Activated T-cell treated with anti-CD3 and anti-CD28 coated beads, Interleukin-2, amount 50 U/mL, for 4 hours (primary cell): Measurements from ENCODE around the gene RHEB. TPM values are rescaled to one million over a fixed set of nuclear protein-coding genes. Genes with fewer than 3 reads are reported as not detected.

Experiments
- ATAC-seq, 2 donors: fragments of 200-7000 bp; cut with Tn5 transposase; one replicate each; pipeline ENCODE4 v1.10.0; 2021
- DNase-seq: peaks from one replicate; pipeline ENCODE4 v3.0.0-alpha.2; 2020
- H3K27me3 Mint-ChIP-seq: one replicate; pipeline ENCODE4 v1.8.0; 2021; ENCODE audit warnings: low read depth, mixed read lengths
- H3K36me3 Mint-ChIP-seq: one replicate; pipeline ENCODE4 v1.8.0; 2022; ENCODE audit warnings: mixed read lengths; ENCODE audit not compliant: insufficient read depth
- H3K4me1 Mint-ChIP-seq: one replicate; pipeline ENCODE4 v1.8.0; 2021; ENCODE audit warnings: low read depth, mixed read lengths
- H3K4me3 Mint-ChIP-seq: one replicate; pipeline ENCODE4 v1.8.0; 2021; ENCODE audit warnings: mild to moderate bottlenecking, moderate library complexity, mixed read lengths
- H3K9me3 Mint-ChIP-seq: one replicate; pipeline ENCODE4 v1.8.0; 2021; ENCODE audit warnings: mixed read lengths
- total RNA-seq, 3 donors: library from RNA; stranded (reverse); gene quantifications; one replicate each; pipeline ENCODE4 v1.2.1, GENCODE V29; 2021

The RHEB gene
- total RNA-seq, 3 donors from 2014 or later, result 54.9 to 57.4 (median 55.6) TPM

DNA sequence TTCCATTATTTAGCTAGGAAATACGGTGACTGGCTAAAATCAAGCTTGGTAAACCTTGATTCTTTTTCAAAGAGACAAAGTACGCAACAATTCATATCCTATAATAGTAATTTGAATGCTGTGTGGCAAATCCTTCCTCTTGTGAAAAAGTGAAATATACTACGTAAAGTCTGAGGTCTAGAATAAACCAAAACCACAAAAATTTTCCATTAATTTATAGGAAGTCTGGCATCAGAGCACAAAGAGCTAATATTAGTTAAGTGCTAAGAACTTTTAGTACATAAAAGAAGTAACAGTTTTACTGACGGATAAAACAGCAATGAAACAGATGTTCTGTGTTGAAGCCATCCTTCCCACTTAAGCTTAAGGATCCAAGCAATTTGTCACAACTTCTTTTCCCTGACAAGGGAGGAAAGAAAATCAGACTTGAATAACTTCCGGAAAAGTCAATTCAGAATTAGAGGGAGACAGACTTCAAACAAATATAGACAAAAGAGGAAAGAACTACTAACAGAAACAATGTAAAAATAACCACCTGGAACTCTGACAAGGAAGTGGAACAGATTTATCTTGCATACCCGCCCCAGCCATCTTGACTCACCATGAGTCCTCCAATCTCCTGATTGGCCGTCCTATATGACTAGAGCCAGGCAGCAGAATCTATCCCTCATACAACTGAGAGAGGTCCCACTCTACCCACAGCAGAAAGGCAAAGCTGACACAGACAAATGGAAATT, 34.6 kb downstream of the RHEB start:
- peaks cover 55% of the 10 kb centered on the region for H3K36me3 Mint-ChIP-seq
- ATAC-seq (peak; percentile 77 to 80), DNase-seq (no peak)
- H3K4me3 Mint-ChIP-seq, result no peak overlapping the region
- no peaks in the 10 kb centered on the region for H3K9me3 Mint-ChIP-seq
- no peaks in the 10 kb centered on the region for H3K27me3 Mint-ChIP-seq
- H3K4me1 Mint-ChIP-seq, result peaks cover 25% of the 10 kb centered on the region

GRCh38 chr7:151483711-151483983, 36.0 kb downstream of the RHEB start:
- Mint-ChIP-seq H3K4me1 (peaks cover 29% of the 10 kb centered on the region), H3K36me3 (peaks cover 57% of the 10 kb centered on the region), H3K27me3 (no peaks in the 10 kb centered on the region), H3K9me3 (no peaks in the 10 kb centered on the region), H3K4me3 (no peak overlapping the region)
- ATAC-seq, result no peak
- no peak for DNase-seq

- H3K9me3 Mint-ChIP-seq, result no peaks in the 10 kb centered on the region
- peaks cover 29% of the 10 kb centered on the region for H3K4me1 Mint-ChIP-seq
- H3K27me3 Mint-ChIP-seq, result no peaks in the 10 kb centered on the region
- peaks cover 56% of the 10 kb centered on the region for H3K36me3 Mint-ChIP-seq
- ATAC-seq (no peak), DNase-seq (no peak)
- H3K4me3 Mint-ChIP-seq, result no peak overlapping the region
Observed at GRCh38 chr7:151482883-151483710, 36.6 kb downstream of the RHEB start.

DNA sequence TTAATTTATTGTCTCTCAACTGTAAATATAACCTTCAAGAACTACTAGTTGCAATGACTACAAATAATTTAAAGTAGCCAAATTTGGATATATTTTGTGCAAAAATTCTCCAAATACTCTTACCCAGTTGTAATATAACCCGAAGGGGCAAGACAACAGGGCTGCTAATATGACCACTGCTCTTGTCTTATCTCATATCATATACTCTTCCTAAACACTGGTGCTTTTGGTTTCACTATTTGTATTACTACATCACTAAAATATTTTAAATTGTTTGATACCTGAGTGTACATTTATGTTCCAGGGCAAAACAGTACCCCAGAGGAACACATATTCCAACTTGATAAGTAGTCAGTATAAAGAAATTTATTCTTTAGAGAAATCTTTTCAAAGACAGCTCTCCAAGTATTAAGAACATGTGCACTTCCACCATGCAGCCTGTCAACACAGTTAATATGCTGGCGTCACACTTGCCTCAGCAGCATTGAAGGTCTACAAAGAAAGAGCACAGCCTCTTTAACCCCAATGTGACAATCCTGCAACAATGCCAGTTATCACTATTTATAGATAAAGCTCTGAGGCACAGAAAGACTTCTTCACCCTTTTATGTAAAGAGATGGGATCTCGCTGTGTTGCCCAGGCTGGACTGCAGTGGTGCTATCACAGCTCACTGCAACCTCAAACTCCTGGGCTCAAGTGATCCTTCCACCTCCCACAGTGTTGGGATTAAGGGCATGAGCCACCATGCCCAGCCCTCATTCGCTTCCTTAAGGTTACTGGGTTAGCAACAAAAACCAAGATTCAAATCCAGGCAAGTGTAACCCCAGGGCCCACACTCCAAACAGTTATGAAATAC, 37.8 kb downstream of the RHEB start:
- Mint-ChIP-seq H3K4me3 (no peak overlapping the region), H3K36me3 (peaks cover 54% of the 10 kb centered on the region), H3K4me1 (peaks cover 29% of the 10 kb centered on the region), H3K27me3 (no peaks in the 10 kb centered on the region), H3K9me3 (no peaks in the 10 kb centered on the region)
- ATAC-seq, result no peak
- no peak for DNase-seq

DNA sequence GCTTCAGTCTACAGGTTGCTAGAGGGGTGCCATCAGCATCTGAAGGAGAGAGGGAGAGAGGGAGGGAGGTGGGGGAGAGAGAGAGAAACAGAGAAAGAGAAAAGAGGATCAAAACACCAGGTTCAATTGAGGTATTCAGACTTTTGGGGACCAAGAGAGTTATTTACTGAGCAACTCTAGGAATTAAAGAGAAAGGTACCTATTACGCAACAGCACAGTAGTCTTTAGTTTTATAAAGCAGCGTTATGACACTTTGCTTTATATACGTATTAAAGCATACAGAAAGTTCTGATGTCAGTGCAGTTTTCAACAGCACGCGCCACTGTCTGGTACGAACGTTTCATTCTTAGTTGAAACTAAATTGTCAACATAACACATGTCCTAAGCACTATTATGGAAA, 41.8 kb downstream of the RHEB start:
- ATAC-seq (no peak), DNase-seq (no peak)
- Mint-ChIP-seq H3K9me3 (no peaks in the 10 kb centered on the region), H3K4me3 (no peak overlapping the region), H3K4me1 (peaks cover 25% of the 10 kb centered on the region), H3K36me3 (peaks cover 42% of the 10 kb centered on the region), H3K27me3 (no peaks in the 10 kb centered on the region)

- Mint-ChIP-seq H3K4me3 (no peak overlapping the region), H3K4me1 (peaks cover 49% of the 10 kb centered on the region), H3K36me3 (peaks cover 55% of the 10 kb centered on the region), H3K9me3 (no peaks in the 10 kb centered on the region), H3K27me3 (no peaks in the 10 kb centered on the region)
- DNase-seq (no peak), ATAC-seq (no peak)
Observed at GRCh38 chr7:151472644-151473380, 46.9 kb downstream of the RHEB start.

DNA sequence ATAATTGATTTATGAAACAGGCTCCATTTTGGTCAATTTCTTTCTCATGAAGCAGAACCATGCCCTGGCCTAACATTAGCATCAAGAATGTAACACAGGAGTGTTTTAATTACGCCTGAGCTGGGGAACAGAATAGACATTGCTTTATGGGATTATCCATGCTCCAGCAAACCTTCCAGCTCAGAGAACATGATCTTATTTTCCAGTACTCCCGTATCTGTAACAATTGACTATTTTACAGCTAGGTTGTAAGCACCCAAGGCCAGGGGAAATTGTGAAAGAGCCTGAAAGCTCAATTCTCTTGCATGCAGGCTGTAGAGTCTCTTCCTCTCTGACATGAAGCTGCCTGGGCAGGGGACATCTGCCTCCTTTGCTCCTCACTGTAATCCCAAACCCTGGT, 49.0 kb downstream of the RHEB start:
- no peaks in the 10 kb centered on the region for H3K9me3 Mint-ChIP-seq

GRCh38 chr7:151469281-151469680, 50.4 kb downstream of the RHEB start:
- H3K4me3 Mint-ChIP-seq, result no peak overlapping the region
- H3K36me3 Mint-ChIP-seq, result peaks cover 77% of the 10 kb centered on the region
- ATAC-seq (no peak), DNase-seq (no peak)
- H3K9me3 Mint-ChIP-seq, result peaks cover under 1% of the 10 kb centered on the region
- peaks cover 45% of the 10 kb centered on the region for H3K4me1 Mint-ChIP-seq
- no peaks in the 10 kb centered on the region for H3K27me3 Mint-ChIP-seq

More for the DNA sequence above, 49.0 kb downstream of the RHEB start:
- no peak for ATAC-seq
- DNase-seq, result no peak
- no peaks in the 10 kb centered on the region for H3K27me3 Mint-ChIP-seq
- H3K4me1 Mint-ChIP-seq, result peaks cover 45% of the 10 kb centered on the region
- H3K36me3 Mint-ChIP-seq, result peaks cover 67% of the 10 kb centered on the region
- no peak overlapping the region for H3K4me3 Mint-ChIP-seq

DNA sequence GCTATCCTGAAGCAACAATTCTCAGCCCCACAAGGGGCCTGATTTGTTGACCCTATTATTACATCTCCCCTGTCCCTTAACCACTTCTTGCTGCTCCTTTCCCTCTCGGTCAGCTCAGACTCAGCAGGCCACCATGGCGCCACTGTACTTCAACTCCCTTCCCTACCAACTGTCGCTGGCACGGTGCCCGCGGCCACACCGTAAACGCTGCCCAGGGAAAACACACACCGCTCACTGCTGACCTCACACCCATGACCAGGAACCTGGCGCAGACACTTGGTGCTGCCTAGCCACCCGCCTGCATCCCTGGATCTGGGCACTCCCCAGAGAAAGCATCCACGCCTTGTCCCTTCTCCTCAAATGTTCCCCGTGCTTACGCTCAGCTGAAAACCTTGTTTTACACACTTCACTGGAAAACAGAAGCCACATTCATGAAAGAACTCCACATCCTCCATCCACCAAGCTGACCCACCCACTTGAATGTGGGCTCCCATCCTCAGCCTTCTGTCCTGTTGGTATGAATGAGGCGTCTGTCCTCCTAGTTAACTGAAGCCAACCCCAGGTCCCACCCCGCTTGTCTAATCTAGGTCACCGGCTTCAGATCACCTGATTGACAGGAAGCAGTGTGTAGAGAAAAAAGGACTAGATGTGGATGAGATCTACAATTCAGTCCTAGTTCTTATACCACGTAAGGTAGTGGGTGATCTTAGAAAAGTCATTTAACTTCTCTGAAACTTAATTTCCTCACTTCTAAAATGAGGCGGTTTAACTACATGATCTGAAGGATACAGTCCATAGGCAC, 51.3 kb downstream of the RHEB start:
- Mint-ChIP-seq H3K27me3 (no peaks in the 10 kb centered on the region), H3K4me1 (peaks cover 42% of the 10 kb centered on the region)

GRCh38 chr7:151465169-151465568, 54.5 kb downstream of the RHEB start:
- no peak overlapping the region for H3K4me3 Mint-ChIP-seq
- ATAC-seq (no peak), DNase-seq (no peak)
- peaks cover 16% of the 10 kb centered on the region for H3K4me1 Mint-ChIP-seq
- peaks cover 67% of the 10 kb centered on the region for H3K36me3 Mint-ChIP-seq
- peaks cover 4% of the 10 kb centered on the region for H3K27me3 Mint-ChIP-seq
- H3K9me3 Mint-ChIP-seq, result peaks cover 24% of the 10 kb centered on the region

More for the DNA sequence above, 51.3 kb downstream of the RHEB start:
- Mint-ChIP-seq H3K9me3 (peaks cover 8% of the 10 kb centered on the region), H3K36me3 (peaks cover 77% of the 10 kb centered on the region), H3K4me3 (no peak overlapping the region)
- ATAC-seq, result no peak
- no peak for DNase-seq

DNA sequence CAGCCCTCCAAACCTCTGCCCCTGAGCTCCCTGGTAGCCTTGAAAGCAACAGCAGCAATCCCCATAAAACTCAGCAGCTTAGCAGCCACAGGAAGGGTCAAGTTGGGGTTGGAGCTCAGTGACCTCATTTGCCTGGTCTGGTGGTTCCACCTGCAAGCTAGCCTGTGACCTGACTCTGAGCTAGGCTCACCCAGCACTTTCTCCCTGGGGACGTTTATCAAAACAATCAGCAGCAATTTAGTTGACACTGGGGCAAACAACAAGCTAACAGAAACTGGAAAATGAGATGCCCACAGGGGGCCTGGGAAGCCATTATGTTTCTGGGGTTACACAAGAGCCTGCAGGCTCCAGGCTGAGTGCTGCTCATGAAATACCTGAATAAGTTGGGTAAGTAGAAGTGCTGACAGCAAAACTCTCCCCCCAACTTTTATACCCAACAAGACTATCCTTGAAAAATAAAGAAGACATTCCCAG, 57.4 kb downstream of the RHEB start:
- peaks cover 4% of the 10 kb centered on the region for H3K27me3 Mint-ChIP-seq
- DNase-seq (no peak), ATAC-seq (no peak)
- H3K36me3 Mint-ChIP-seq, result peaks cover 40% of the 10 kb centered on the region
- H3K4me1 Mint-ChIP-seq, result no peaks in the 10 kb centered on the region
- no peak overlapping the region for H3K4me3 Mint-ChIP-seq
- peaks cover 24% of the 10 kb centered on the region for H3K9me3 Mint-ChIP-seq

DNA sequence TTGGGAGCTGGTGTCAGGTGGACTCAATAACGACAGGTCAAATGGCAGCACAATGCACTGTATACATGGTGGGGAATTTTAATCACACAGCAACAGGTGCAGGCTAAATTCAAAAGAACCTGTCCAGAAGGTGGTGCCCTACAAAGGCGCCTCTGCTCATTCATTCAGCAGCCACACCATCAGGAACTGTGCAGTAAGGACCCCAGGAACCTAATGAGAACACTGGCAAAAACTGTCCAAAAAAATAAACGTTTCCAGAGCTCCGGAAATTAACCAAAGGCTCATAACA, 57.8 kb downstream of the RHEB start:
- DNase-seq, result no peak
- Mint-ChIP-seq H3K9me3 (peaks cover 24% of the 10 kb centered on the region), H3K27me3 (peaks cover 4% of the 10 kb centered on the region), H3K4me1 (no peaks in the 10 kb centered on the region), H3K4me3 (no peak overlapping the region), H3K36me3 (peaks cover 35% of the 10 kb centered on the region)
- ATAC-seq, result no peak

GRCh38 chr7:151461096-151461941, 58.4 kb downstream of the RHEB start:
- no peaks in the 10 kb centered on the region for H3K4me1 Mint-ChIP-seq
- DNase-seq, result no peak
- no peak overlapping the region for H3K4me3 Mint-ChIP-seq
- no peak for ATAC-seq
- H3K9me3 Mint-ChIP-seq, result peaks cover 24% of the 10 kb centered on the region
- peaks cover 4% of the 10 kb centered on the region for H3K27me3 Mint-ChIP-seq
- peaks cover 33% of the 10 kb centered on the region for H3K36me3 Mint-ChIP-seq
